HL-60 (cell line): ENCODE data around the gene PLPPR5.

ENCODE experiments used
- DNase-seq, 2 experiments: peaks; one replicate each; pipeline ENCODE4 v3.0.0-alpha.2; 2010 to 2020; ENCODE audit warnings: low read depth in 1 of 2, low spot score in 1 of 2
- H3K27ac ChIP-seq: fragments of 250-450 bp; sonication (Bioruptor Pico); replicated peaks from 2 replicates; pipeline ENCODE4 v1.5.1; 2020; ENCODE audit warnings: mild to moderate bottlenecking, moderate library complexity
- H3K27me3 ChIP-seq: fragments of 250-450 bp; sonication (Bioruptor Pico); 2 replicates; pipeline ENCODE4 v1.5.1; 2021; ENCODE audit warnings: mild to moderate bottlenecking, moderate library complexity; ENCODE audit not compliant: insufficient read depth, poor library complexity, severe bottlenecking
- H3K4me3 ChIP-seq: replicated peaks from 2 replicates; pipeline ENCODE4 v1.5.1; 2011; ENCODE audit warnings: mild to moderate bottlenecking, control low read depth, low read length; ENCODE audit not compliant: insufficient read depth
- GABPA ChIP-seq: IDR thresholded peaks from 2 replicates; pipeline ENCODE4 v1.6.1; 2012; ENCODE audit warnings: low read depth
- POLR2AphosphoS5 ChIP-seq: IDR thresholded peaks from 2 replicates; pipeline ENCODE4 v1.6.1; 2012; ENCODE audit warnings: low read depth
- SPI1 ChIP-seq: IDR thresholded peaks from 2 replicates; pipeline ENCODE4 v1.6.1; 2012; ENCODE audit warnings: low read depth, mild to moderate bottlenecking, borderline replicate concordance
- TF ChIP-seq, protein P1 (sequence below): IDR thresholded peaks from 2 replicates; pipeline ENCODE4 v1.6.1; 2012; ENCODE audit warnings: low read depth; ENCODE audit not compliant: insufficient replicate concordance
- TF ChIP-seq, protein P2 (sequence below): IDR thresholded peaks from one replicate; pipeline ENCODE4 v1.5.1; 2011; ENCODE audit warnings: low read length, control low read depth, inconsistent platforms; ENCODE audit not compliant: insufficient read depth

Gene PLPPR5

DNA sequence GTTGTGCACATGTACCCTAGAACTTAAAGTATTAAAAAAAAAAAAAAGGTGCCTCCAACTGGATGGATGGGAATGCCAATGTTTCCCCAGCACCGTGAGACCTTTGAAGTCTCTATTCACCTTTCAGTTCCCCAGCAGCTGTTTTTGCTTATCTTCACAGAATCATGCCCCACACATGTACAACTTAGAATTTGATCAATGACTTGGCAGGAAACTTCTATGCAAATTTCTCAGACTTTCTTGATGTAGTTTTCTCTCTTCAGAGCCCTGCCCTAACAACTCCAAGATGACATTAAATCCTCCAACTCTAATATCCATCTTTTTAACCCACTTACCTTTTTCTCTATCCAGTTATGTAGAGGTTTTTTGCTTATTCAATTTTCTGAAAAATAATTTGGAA lies 144.3 kb downstream of the PLPPR5 start:
- H3K27me3 ChIP-seq, result no peaks in the 10 kb centered on the region
- TF ChIP-seq POLR2AphosphoS5, result no peak
- TF ChIP-seq, protein P1, sequence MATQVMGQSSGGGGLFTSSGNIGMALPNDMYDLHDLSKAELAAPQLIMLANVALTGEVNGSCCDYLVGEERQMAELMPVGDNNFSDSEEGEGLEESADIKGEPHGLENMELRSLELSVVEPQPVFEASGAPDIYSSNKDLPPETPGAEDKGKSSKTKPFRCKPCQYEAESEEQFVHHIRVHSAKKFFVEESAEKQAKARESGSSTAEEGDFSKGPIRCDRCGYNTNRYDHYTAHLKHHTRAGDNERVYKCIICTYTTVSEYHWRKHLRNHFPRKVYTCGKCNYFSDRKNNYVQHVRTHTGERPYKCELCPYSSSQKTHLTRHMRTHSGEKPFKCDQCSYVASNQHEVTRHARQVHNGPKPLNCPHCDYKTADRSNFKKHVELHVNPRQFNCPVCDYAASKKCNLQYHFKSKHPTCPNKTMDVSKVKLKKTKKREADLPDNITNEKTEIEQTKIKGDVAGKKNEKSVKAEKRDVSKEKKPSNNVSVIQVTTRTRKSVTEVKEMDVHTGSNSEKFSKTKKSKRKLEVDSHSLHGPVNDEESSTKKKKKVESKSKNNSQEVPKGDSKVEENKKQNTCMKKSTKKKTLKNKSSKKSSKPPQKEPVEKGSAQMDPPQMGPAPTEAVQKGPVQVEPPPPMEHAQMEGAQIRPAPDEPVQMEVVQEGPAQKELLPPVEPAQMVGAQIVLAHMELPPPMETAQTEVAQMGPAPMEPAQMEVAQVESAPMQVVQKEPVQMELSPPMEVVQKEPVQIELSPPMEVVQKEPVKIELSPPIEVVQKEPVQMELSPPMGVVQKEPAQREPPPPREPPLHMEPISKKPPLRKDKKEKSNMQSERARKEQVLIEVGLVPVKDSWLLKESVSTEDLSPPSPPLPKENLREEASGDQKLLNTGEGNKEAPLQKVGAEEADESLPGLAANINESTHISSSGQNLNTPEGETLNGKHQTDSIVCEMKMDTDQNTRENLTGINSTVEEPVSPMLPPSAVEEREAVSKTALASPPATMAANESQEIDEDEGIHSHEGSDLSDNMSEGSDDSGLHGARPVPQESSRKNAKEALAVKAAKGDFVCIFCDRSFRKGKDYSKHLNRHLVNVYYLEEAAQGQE, result no peak
- TF ChIP-seq, protein P2, sequence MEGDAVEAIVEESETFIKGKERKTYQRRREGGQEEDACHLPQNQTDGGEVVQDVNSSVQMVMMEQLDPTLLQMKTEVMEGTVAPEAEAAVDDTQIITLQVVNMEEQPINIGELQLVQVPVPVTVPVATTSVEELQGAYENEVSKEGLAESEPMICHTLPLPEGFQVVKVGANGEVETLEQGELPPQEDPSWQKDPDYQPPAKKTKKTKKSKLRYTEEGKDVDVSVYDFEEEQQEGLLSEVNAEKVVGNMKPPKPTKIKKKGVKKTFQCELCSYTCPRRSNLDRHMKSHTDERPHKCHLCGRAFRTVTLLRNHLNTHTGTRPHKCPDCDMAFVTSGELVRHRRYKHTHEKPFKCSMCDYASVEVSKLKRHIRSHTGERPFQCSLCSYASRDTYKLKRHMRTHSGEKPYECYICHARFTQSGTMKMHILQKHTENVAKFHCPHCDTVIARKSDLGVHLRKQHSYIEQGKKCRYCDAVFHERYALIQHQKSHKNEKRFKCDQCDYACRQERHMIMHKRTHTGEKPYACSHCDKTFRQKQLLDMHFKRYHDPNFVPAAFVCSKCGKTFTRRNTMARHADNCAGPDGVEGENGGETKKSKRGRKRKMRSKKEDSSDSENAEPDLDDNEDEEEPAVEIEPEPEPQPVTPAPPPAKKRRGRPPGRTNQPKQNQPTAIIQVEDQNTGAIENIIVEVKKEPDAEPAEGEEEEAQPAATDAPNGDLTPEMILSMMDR, result no peak
- TF ChIP-seq SPI1, result no peak
- TF ChIP-seq GABPA, result no peak
- no peak overlapping the region for H3K27ac ChIP-seq

DNA sequence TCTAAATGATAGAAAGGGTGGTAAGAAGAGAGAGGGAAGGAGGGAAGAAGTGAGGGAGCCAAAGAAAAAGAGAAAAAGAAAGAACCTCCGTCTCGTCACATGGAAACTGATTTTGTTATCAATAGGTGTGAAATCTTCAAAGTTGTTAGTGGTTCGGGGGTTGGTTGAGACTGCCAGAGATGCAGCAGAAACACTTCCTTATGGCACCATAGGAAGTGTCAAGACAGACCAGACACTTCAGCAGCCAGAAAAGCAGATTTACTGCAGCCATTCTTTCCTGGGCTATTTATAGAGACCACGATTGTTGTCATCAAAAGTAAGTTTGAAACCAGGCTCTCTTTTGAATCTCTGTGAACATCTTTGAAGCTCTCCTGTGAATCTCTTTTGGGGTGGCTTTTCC lies 150.5 kb downstream of the PLPPR5 start:
- H3K27ac ChIP-seq, result no peak overlapping the region
- no peaks in the 10 kb centered on the region for H3K27me3 ChIP-seq
- no peak for DNase-seq
- H3K4me3 ChIP-seq, result no peak overlapping the region
- TF ChIP-seq POLR2AphosphoS5 (no peak), SPI1 (no peak), GABPA (no peak)
- TF ChIP-seq, protein P1, result no peak
- TF ChIP-seq, protein P2, result no peak

More for the DNA sequence above, 144.3 kb downstream of the PLPPR5 start:
- no peak overlapping the region for H3K4me3 ChIP-seq
- no peak for DNase-seq

DNA sequence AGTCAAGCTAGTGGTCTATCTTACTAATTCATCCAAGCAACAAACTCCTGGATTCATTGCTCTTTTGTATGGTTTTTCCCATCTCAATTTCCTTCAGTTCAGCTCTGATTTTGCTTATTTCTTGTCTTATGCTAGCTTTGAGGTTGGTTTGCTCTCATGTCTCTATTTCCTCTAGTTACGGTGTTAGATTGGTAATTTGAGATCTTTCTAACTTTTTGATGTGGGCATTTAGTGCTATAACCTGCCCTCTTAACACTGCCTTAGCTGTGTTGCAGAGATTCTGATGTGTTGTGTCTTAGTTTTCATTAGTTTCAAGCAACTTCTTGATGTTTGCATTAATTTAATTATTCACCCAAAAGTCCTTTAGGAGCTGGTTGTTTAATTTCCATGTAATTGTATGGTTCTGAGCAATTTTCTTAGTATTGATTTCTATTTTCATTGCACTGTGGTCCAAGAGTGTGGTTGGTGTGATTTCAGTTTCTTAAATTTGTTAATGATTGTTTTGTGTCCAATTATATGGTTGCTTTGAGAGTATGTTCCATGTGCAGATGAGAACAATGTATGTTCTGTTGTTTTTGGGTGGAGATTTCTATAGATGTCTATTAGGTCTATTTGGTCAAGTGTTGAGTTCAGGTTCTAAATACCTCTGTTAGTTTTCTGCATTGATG lies 154.6 kb downstream of the PLPPR5 start:
- TF ChIP-seq, protein P2, result no peak
- TF ChIP-seq, protein P1, result no peak
- no peak for TF ChIP-seq POLR2AphosphoS5
- TF ChIP-seq GABPA, result no peak
- TF ChIP-seq SPI1, result no peak
- Histone ChIP-seq H3K27me3 (no peaks in the 10 kb centered on the region), H3K27ac (no peak overlapping the region), H3K4me3 (no peak overlapping the region)
- DNase-seq, result no peak
